Endodermal cell (in vitro differentiated cells): ENCODE measurements around the gene UBTF. TPM values are rescaled to one million over a fixed set of nuclear protein-coding genes. Genes with fewer than 3 reads are reported as not detected.

ENCODE experiments used
- DNase-seq: peaks from one replicate; pipeline ENCODE4 v3.0.0-alpha.2; 2017
- H3K27ac ChIP-seq: 2 replicates; pipeline ENCODE4 v1.5.1; 2013; ENCODE audit warnings: mild to moderate bottlenecking, low read depth, low read length, moderate library complexity
- H3K27me3 ChIP-seq: 2 replicates; pipeline ENCODE4 v1.6.1; 2013; ENCODE audit warnings: mild to moderate bottlenecking, low read length, moderate library complexity; ENCODE audit not compliant: insufficient read depth, control insufficient read depth, poor library complexity, severe bottlenecking
- H3K36me3 ChIP-seq: 2 replicates; pipeline ENCODE4 v1.7.0; 2013; ENCODE audit warnings: mild to moderate bottlenecking, low read length, moderate library complexity; ENCODE audit not compliant: control insufficient read depth, insufficient read depth
- H3K4me1 ChIP-seq: one replicate; pipeline ENCODE4 v1.7.0; 2013; ENCODE audit warnings: low read length; ENCODE audit not compliant: control insufficient read depth, insufficient read depth
- H3K4me3 ChIP-seq: 2 replicates; pipeline ENCODE4 v1.5.1; 2013; ENCODE audit warnings: mild to moderate bottlenecking, low read length, moderate library complexity
- H3K9ac ChIP-seq: 2 replicates; pipeline ENCODE4 v1.6.1; 2013; ENCODE audit warnings: mild to moderate bottlenecking, low read length, moderate library complexity; ENCODE audit not compliant: poor library complexity, severe bottlenecking; ENCODE audit errors: extremely low read depth
- H3K9me3 ChIP-seq: 2 replicates; pipeline ENCODE4 v1.6.1; 2013; ENCODE audit warnings: mild to moderate bottlenecking, low read length, moderate library complexity; ENCODE audit not compliant: control insufficient read depth
- H3K27ac Mint-ChIP-seq: 2 replicates; pipeline ENCODE4 v1.8.0; 2020; ENCODE audit warnings: mixed read lengths
- H3K27me3 Mint-ChIP-seq: 2 replicates; pipeline ENCODE4 v1.8.0; 2021; ENCODE audit warnings: mild to moderate bottlenecking, mixed read lengths; ENCODE audit not compliant: insufficient read depth
- H3K36me3 Mint-ChIP-seq: 2 replicates; pipeline ENCODE4 v1.8.0; 2020; ENCODE audit warnings: low read depth, mixed read lengths
- H3K4me1 Mint-ChIP-seq: 2 replicates; pipeline ENCODE4 v1.8.0; 2020; ENCODE audit warnings: mixed read lengths
- H3K4me3 Mint-ChIP-seq: 2 replicates; pipeline ENCODE4 v1.8.0; 2020; ENCODE audit warnings: mild to moderate bottlenecking, moderate library complexity, mixed read lengths
- H3K9me3 Mint-ChIP-seq: 2 replicates; pipeline ENCODE4 v1.8.0; 2020; ENCODE audit warnings: mild to moderate bottlenecking, mixed read lengths
- WGBS, 2 experiments: methylation state at CpG; one replicate each; pipeline versions ENCODE4 v1.1.5 to v1.1.7; 2013; ENCODE audit warnings: missing lambda C conversion rate in 2 of 2, mixed read lengths in 1 of 2; ENCODE audit not compliant: insufficient coverage in 1 of 2, insufficient read length in 1 of 2; 5-methylcytosine and 5-hydroxymethylcytosine counted together
- total RNA-seq, 2 donors: library from RNA; stranded (reverse); fragmentation: NEBNext Ultra II Directional in 1 of 2; extraction: Animal tissue kit (Norgen Biotek cat#: 25700) in 1 of 2; gene quantifications; 2 replicates in 1 of 2; 3 replicates in 1 of 2; pipeline ENCODE4 v1.2.1, GENCODE V29; 2021
- TF ChIP-seq, protein P1 (sequence below): fragments of 200-600 bp; sonication (generic); conservative IDR thresholded peaks from 2 replicates; pipeline ENCODE4 v1.5.0; 2021; ENCODE audit warnings: antibody characterized with exemption, mild to moderate bottlenecking

Gene UBTF
- total RNA-seq, 2 donors from 2014 or later = 62.0 to 89.9 TPM

DNA sequence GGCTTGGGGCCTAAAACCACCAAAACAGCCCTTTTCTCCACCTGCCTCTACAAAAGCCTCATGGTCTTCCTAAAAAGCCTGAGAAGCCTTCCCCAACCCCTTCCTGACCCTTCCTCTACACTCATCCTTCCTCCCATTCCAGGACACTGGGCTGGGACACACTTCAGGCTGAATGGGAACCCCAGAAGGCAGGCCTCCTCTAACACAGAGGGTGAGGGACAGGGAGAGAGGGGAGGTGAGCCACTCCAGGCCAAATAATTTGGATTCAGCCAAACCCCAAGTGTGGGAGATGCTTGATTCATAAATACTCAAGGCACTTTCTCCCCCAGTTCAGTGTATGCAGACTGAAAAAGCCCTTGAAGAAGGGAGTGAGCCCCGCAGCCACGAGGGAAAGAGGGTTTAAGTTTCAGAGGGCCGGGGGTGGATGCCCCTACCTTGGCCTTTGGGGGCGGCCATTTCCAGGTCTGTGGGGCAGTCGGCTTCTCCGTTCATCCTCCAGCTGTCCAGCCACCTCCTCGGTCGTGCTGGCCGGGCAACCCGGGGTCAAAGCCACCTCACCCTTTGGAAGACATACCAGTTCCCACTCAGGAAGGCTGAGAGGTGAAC is 1.6 kb downstream of the UBTF start:
- Histone ChIP-seq H3K36me3 (peaks cover 42% of the 10 kb centered on the region), H3K9ac (peak overlapping the region; percentile 22), H3K4me3 (peak overlapping the region; percentile 84), H3K4me1 (peaks cover 3% of the 10 kb centered on the region), H3K27ac (no peak overlapping the region), H3K27me3 (no peaks in the 10 kb centered on the region), H3K9me3 (no peaks in the 10 kb centered on the region)
- TF ChIP-seq, protein P1, sequence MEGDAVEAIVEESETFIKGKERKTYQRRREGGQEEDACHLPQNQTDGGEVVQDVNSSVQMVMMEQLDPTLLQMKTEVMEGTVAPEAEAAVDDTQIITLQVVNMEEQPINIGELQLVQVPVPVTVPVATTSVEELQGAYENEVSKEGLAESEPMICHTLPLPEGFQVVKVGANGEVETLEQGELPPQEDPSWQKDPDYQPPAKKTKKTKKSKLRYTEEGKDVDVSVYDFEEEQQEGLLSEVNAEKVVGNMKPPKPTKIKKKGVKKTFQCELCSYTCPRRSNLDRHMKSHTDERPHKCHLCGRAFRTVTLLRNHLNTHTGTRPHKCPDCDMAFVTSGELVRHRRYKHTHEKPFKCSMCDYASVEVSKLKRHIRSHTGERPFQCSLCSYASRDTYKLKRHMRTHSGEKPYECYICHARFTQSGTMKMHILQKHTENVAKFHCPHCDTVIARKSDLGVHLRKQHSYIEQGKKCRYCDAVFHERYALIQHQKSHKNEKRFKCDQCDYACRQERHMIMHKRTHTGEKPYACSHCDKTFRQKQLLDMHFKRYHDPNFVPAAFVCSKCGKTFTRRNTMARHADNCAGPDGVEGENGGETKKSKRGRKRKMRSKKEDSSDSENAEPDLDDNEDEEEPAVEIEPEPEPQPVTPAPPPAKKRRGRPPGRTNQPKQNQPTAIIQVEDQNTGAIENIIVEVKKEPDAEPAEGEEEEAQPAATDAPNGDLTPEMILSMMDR = no peak
- H3K9me3 Mint-ChIP-seq = no peaks in the 10 kb centered on the region
- peak overlapping the region; percentile 66 for H3K27ac Mint-ChIP-seq
- 16 to 26% methylated on average over 3 to 10 of the region's 10 CpGs for WGBS, 2 experiments
- H3K27me3 Mint-ChIP-seq = no peaks in the 10 kb centered on the region
- DNase-seq = no peak
- peaks cover 47% of the 10 kb centered on the region for H3K36me3 Mint-ChIP-seq
- peak overlapping the region; percentile 86 for H3K4me3 Mint-ChIP-seq
- peaks cover 12% of the 10 kb centered on the region for H3K4me1 Mint-ChIP-seq

DNA sequence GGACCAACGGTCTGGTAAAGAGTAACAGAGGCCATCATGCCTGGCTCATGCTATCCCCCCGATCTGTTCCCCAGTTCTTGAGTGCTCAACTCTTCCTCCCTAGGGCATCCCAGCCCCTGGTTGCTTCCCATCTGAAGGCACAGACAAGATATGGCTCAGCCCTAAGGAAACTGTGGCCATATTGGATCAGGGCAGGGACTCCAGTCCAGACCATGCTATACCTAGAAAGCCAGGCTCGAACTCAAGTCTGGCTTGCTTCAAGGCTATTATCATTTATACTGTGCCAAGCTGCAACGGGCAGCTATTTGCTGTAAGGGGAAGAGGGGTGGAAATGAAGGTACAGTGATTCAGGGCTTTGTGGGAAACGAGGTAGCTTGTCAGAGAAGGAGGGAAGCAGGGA is 2.8 kb downstream of the UBTF start:
- Mint-ChIP-seq H3K27me3 (no peaks in the 10 kb centered on the region), H3K4me1 (peaks cover 6% of the 10 kb centered on the region), H3K4me3 (peak overlapping the region; percentile 86), H3K27ac (no peak overlapping the region), H3K9me3 (no peaks in the 10 kb centered on the region), H3K36me3 (peaks cover 49% of the 10 kb centered on the region)
- H3K4me3 ChIP-seq = peak overlapping the region; percentile 84
- H3K9me3 ChIP-seq = no peaks in the 10 kb centered on the region
- H3K4me1 ChIP-seq = peaks cover 3% of the 10 kb centered on the region
- peaks cover 44% of the 10 kb centered on the region for H3K36me3 ChIP-seq
- H3K9ac ChIP-seq = no peak overlapping the region
- TF ChIP-seq, protein P1 = no peak
- H3K27ac ChIP-seq = no peak overlapping the region
- DNase-seq = no peak
- WGBS, 2 experiments = 95 to 96% methylated on average over 4 to 5 of the region's 5 CpGs
- no peaks in the 10 kb centered on the region for H3K27me3 ChIP-seq

GRCh38 chr17:44216173-44216572 is 3.3 kb downstream of the UBTF start:
- no peak overlapping the region for H3K4me3 ChIP-seq
- DNase-seq = no peak
- H3K9ac ChIP-seq = no peak overlapping the region
- H3K9me3 ChIP-seq = no peaks in the 10 kb centered on the region
- no peak overlapping the region for H3K4me3 Mint-ChIP-seq
- TF ChIP-seq, protein P1 = no peak
- H3K36me3 ChIP-seq = peaks cover 49% of the 10 kb centered on the region
- peaks cover 53% of the 10 kb centered on the region for H3K36me3 Mint-ChIP-seq
- H3K27me3 Mint-ChIP-seq = no peaks in the 10 kb centered on the region
- no peak overlapping the region for H3K27ac Mint-ChIP-seq
- H3K4me1 Mint-ChIP-seq = peaks cover 6% of the 10 kb centered on the region
- WGBS, 2 experiments = 93 to 94% methylated on average over 3 to 4 of the region's 5 CpGs
- no peaks in the 10 kb centered on the region for H3K9me3 Mint-ChIP-seq
- H3K27ac ChIP-seq = no peak overlapping the region
- H3K27me3 ChIP-seq = no peaks in the 10 kb centered on the region
- H3K4me1 ChIP-seq = peaks cover 3% of the 10 kb centered on the region
